Right lobe of liver (tissue), 6 donors: ENCODE results near the gene PRMT2. TPM values are rescaled to one million over a fixed set of nuclear protein-coding genes. Genes with fewer than 3 reads are reported as not detected.

Experiments
- ATAC-seq, 4 donors: fragments of 200-7000 bp; cut with Tn5 transposase; one replicate each; pipeline ENCODE4 v1.9.1; 2020; ENCODE audit warnings: mild to moderate bottlenecking in 4 of 4, moderate library complexity in 4 of 4
- DNase-seq, 3 donors: peaks; one replicate each; pipeline ENCODE4 v3.0.0-alpha.2; 2020
- H3K27ac ChIP-seq, 3 donors: fragments of 200-600 bp; one replicate each; pipeline ENCODE4 v1.8.0; 2022
- H3K27me3 ChIP-seq, 2 donors: fragments of 200-600 bp; one replicate each; pipeline ENCODE4 v1.8.0; 2022
- H3K36me3 ChIP-seq, 4 donors: fragments of 200-600 bp; sonication (generic) in 1 of 4; one replicate each; pipeline versions ENCODE4 v1.5.1 to v1.8.0; 2017 to 2022; ENCODE audit warnings: control low read depth in 1 of 4
- H3K4me1 ChIP-seq, 4 donors: fragments of 200-600 bp; sonication (generic) in 1 of 4; one replicate each; pipeline versions ENCODE4 v1.5.1 to v1.8.0; 2017 to 2022; ENCODE audit warnings: control low read depth in 1 of 4
- H3K4me3 ChIP-seq, 3 donors: fragments of 200-600 bp; one replicate each; pipeline ENCODE4 v1.8.0; 2022
- H3K9me3 ChIP-seq, 4 donors: fragments of 200-600 bp; sonication (generic) in 1 of 4; one replicate each; pipeline versions ENCODE4 v1.5.1 to v1.8.0; 2017 to 2022; ENCODE audit warnings: control low read depth in 1 of 4
- POLR2A ChIP-seq: fragments of 450-650 bp; IDR thresholded peaks from one replicate; pipeline ENCODE4 v1.6.1; 2017; ENCODE audit warnings: antibody characterized with exemption, mild to moderate bottlenecking
- WGBS: methylation state at CpG from one replicate; pipeline ENCODE4 v1.1.6; 2018; ENCODE audit warnings: low coverage, low lambda C conversion rate; ENCODE audit not compliant: insufficient coverage; ENCODE audit errors: missing lambda C conversion rate; 5-methylcytosine and 5-hydroxymethylcytosine counted together
- intact Hi-C, 2 donors: fragments of 100-400 bp; cut with DNase I; formaldehyde crosslinking; loops; one replicate each; pipeline versions ENCODE4 v1.11.2 to v1.14.1; 2022
- total RNA-seq, 6 experiments: library from RNA; depleted of rRNA in 2 of 6; stranded (reverse); fragments of >200 nt in 2 of 6; fragmentation: NEBNext Ultra II Directional in 3 of 6; extraction: Animal tissue kit (Norgen Biotek cat#: 25700) in 3 of 6; gene quantifications; one replicate each; pipeline versions ENCODE4 v1.1.0 to v1.2.4, GENCODE V29; 2016 to 2023
- TF ChIP-seq, protein P1 (sequence below), 4 donors: fragments of 200-600 bp in 3 of 4; fragments of 450-650 bp in 1 of 4; IDR thresholded peaks; one replicate each; pipeline versions ENCODE4 v1.5.1 to v1.8.0; 2016 to 2022; ENCODE audit warnings: antibody characterized with exemption in 4 of 4, mild to moderate bottlenecking in 2 of 4
- donor health status: DM: no; HTN: yes; CAD: no.
- donor health status: DM: no; HTN: no; CAD: no.
- donor health status: DM: no; HTN: no; CAD: no.
- donor health status: DM: no; HTN: yes; CAD: no.
- donor health status: DM: no; HTN: yes; CAD: no.

Gene PRMT2
- total RNA-seq, 6 experiments from 2014 or later = 12.4 to 28.0 (median 19.6) TPM

DNA sequence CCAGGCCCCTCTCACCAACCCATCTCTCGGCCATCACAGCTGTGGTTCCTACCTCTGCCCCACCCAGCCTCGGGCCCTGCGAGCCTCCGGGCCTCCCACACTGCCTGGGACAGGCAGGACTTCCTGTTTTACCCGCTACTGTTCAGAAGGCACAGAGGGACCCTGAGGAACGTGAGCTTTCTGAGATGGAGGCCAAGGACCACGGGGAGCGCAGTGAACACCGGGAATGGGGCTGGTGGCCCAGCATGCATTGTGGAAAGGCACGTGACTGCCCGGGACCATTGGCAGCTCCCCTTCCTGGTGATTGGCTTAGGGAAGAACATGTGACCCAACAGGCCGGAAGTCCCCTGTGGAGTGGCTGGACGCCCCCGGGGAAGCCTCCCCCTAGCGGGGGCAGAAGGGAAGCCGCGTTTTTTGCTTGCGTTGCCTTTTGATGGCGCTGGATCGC is 37.6 kb upstream of the PRMT2 start:
- WGBS = 89% methylated on average over 15 of the region's 20 CpGs
- ATAC-seq = no peak
- H3K4me1 ChIP-seq = no peaks in the 10 kb centered on the region
- no peaks in the 10 kb centered on the region for H3K9me3 ChIP-seq
- DNase-seq = no peak
- H3K36me3 ChIP-seq = no peaks in the 10 kb centered on the region
- intact Hi-C loops = no loop called here
- no peak for TF ChIP-seq POLR2A
- TF ChIP-seq, protein P1, sequence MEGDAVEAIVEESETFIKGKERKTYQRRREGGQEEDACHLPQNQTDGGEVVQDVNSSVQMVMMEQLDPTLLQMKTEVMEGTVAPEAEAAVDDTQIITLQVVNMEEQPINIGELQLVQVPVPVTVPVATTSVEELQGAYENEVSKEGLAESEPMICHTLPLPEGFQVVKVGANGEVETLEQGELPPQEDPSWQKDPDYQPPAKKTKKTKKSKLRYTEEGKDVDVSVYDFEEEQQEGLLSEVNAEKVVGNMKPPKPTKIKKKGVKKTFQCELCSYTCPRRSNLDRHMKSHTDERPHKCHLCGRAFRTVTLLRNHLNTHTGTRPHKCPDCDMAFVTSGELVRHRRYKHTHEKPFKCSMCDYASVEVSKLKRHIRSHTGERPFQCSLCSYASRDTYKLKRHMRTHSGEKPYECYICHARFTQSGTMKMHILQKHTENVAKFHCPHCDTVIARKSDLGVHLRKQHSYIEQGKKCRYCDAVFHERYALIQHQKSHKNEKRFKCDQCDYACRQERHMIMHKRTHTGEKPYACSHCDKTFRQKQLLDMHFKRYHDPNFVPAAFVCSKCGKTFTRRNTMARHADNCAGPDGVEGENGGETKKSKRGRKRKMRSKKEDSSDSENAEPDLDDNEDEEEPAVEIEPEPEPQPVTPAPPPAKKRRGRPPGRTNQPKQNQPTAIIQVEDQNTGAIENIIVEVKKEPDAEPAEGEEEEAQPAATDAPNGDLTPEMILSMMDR (IDR thresholded peaks at IDR 0.05) = no peak
- no peaks in the 10 kb centered on the region for H3K27me3 ChIP-seq
- H3K4me3 ChIP-seq = no peak overlapping the region
- H3K27ac ChIP-seq = no peak overlapping the region

GRCh38 chr21:46598581-46599572 is 36.6 kb upstream of the PRMT2 start:
- TF ChIP-seq, protein P1 (IDR thresholded peaks at IDR 0.05) = no peak
- TF ChIP-seq POLR2A = no peak
- Histone ChIP-seq H3K9me3 (no peaks in the 10 kb centered on the region), H3K36me3 (no peaks in the 10 kb centered on the region), H3K27me3 (no peaks in the 10 kb centered on the region), H3K4me1 (no peaks in the 10 kb centered on the region), H3K27ac (no peak overlapping the region), H3K4me3 (no peak overlapping the region)
- intact Hi-C loops = no loop called here
- DNase-seq (no peak), ATAC-seq (peak; percentile 62 to 82 (median 71))
- 59% methylated on average over 18 of the region's 38 CpGs for WGBS

- no peak for TF ChIP-seq POLR2A
- TF ChIP-seq, protein P1 (IDR thresholded peaks at IDR 0.05) = no peak
- DNase-seq = no peak
- Histone ChIP-seq H3K4me1 (no peaks in the 10 kb centered on the region), H3K36me3 (no peaks in the 10 kb centered on the region), H3K4me3 (no peak overlapping the region), H3K27me3 (no peaks in the 10 kb centered on the region), H3K27ac (no peak overlapping the region), H3K9me3 (no peaks in the 10 kb centered on the region)
- no peak for ATAC-seq
- intact Hi-C loops = no loop called here
- 68% methylated on average over 5 of the region's 5 CpGs for WGBS
These were observed 35.2 kb upstream of the PRMT2 start for GRCh38 chr21:46600305-46600704.

GRCh38 chr21:46600978-46601377 is 34.5 kb upstream of the PRMT2 start:
- ATAC-seq (no peak), DNase-seq (no peak)
- no peaks in the 10 kb centered on the region for H3K4me1 ChIP-seq
- intact Hi-C loops = no loop called here
- no peak overlapping the region for H3K4me3 ChIP-seq
- no peaks in the 10 kb centered on the region for H3K9me3 ChIP-seq
- no peak overlapping the region for H3K27ac ChIP-seq
- TF ChIP-seq, protein P1 (IDR thresholded peaks at IDR 0.05) = no peak
- no peak for TF ChIP-seq POLR2A
- no peaks in the 10 kb centered on the region for H3K36me3 ChIP-seq
- H3K27me3 ChIP-seq = no peaks in the 10 kb centered on the region
- 14% methylated on average over 2 of the region's 9 CpGs for WGBS
